Medulla oblongata (tissue), 1 donor: Measurements from ENCODE around the gene SLC6A18.
"Not testable (repeated sequence)": the region's sequence is repeated elsewhere in the genome, so short reads cannot be mapped to it uniquely, and the experiment has no call there.

ENCODE experiments used
- DNase-seq: peaks from one replicate; pipeline ENCODE4 v3.0.0-alpha.2; 2015; ENCODE audit errors: extremely low spot score

The SLC6A18 gene

GRCh38 chr5:1254196-1254595 is 29.0 kb downstream of the SLC6A18 start:
- no peak for DNase-seq

- DNase-seq: no peak
Measured at GRCh38 chr5:1255081-1255561, 29.9 kb downstream of the SLC6A18 start.

- no peak for DNase-seq
Measured at GRCh38 chr5:1256776-1257175, 31.6 kb downstream of the SLC6A18 start.

GRCh38 chr5:1257363-1257762 is 32.2 kb downstream of the SLC6A18 start:
- no peak for DNase-seq

- DNase-seq: no peak
Measured at GRCh38 chr5:1257841-1258240, 32.7 kb downstream of the SLC6A18 start.

GRCh38 chr5:1259806-1260480 is 34.8 kb downstream of the SLC6A18 start:
- DNase-seq: no peak

GRCh38 chr5:1261643-1262042 is 36.5 kb downstream of the SLC6A18 start:
- DNase-seq: no peak

- DNase-seq: no peak
Measured at GRCh38 chr5:1262381-1262780, 37.2 kb downstream of the SLC6A18 start.

GRCh38 chr5:1264211-1264610 is 39.0 kb downstream of the SLC6A18 start:
- no peak for DNase-seq

GRCh38 chr5:1265026-1265425 is 39.8 kb downstream of the SLC6A18 start:
- no peak for DNase-seq

- DNase-seq: no peak
Measured at GRCh38 chr5:1265461-1266455, 40.6 kb downstream of the SLC6A18 start.

GRCh38 chr5:1266791-1267190 is 41.6 kb downstream of the SLC6A18 start:
- no peak for DNase-seq

- not testable (repeated sequence) for DNase-seq
Measured at GRCh38 chr5:1267464-1267863, 42.3 kb downstream of the SLC6A18 start.

- no peak for DNase-seq
Measured at GRCh38 chr5:1268056-1268455, 42.9 kb downstream of the SLC6A18 start.

- DNase-seq: no peak
Measured at GRCh38 chr5:1268666-1269065, 43.5 kb downstream of the SLC6A18 start.

GRCh38 chr5:1270426-1270825 is 45.2 kb downstream of the SLC6A18 start:
- DNase-seq: no peak

GRCh38 chr5:1270933-1271914 is 46.0 kb downstream of the SLC6A18 start:
- no peak for DNase-seq

GRCh38 chr5:1272201-1272600 is 47.0 kb downstream of the SLC6A18 start:
- DNase-seq: no peak

- DNase-seq: no peak
Measured at GRCh38 chr5:1273745-1274144, 48.6 kb downstream of the SLC6A18 start.

GRCh38 chr5:1274471-1274870 is 49.3 kb downstream of the SLC6A18 start:
- no peak for DNase-seq
